GM19397 (cell line): Measurements from ENCODE around the gene PPRC1.

ENCODE experiments used
- ATAC-seq: cut with Tn5 transposase; IDR thresholded peaks from one replicate; pipeline ENCODE4 v1.9.1; 2021; ENCODE audit warnings: mild to moderate bottlenecking, moderate library complexity; ENCODE audit not compliant: unreplicated experiment

The PPRC1 gene

GRCh38 chr10:102132563-102133372 is at the start of gene PPRC1:
Gene PPRC1, plus strand, starts transcription at chr10:102133040. Its CDS starts 29 bp downstream, at chr10:102133069.
- ATAC-seq = peak; percentile 89

DNA sequence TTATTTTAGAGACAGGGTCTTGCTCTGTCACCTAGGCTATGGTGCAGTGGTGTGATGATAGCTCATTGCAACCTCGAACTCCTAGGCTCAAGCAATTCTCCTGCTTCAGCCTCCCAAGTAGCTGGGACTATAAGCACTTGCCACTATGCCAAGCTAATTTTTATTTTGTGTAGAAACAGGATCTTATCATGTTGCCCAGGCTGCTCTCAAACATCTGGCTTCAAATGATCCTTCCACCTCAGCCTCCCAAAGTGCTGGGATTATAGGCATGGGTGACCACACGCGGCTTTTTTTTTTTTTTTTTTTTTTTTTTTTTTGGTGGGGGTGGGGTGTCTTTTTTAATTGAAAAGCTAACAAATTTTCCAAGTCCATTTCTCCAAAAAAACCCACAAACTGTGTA is 49.3 kb upstream of the PPRC1 start:
- no peak for ATAC-seq

GRCh38 chr10:102085336-102085735 is 47.5 kb upstream of the PPRC1 start:
- ATAC-seq = no peak

DNA sequence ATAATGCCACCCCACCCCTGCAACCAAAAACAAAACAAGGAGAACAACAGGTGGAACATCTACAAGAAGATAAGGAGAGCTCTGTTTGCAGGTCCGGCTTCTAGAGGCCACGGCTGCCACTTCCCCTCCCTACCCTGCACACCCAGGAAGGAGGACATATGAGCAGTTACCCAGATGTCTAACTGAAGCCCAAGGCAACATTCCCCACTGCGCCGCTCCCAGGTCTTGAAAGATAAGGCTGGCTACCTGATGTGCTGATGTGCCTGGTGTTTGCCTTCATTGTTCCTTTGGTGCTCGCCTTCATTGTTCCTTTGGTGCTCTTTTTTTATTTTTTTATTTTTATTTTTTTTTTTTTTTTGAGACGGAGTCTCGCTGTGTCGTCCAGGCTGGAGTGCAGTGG is 46.6 kb upstream of the PPRC1 start:
- ATAC-seq = no peak

- no peak for ATAC-seq
Observed at GRCh38 chr10:102090772-102091171, 42.1 kb upstream of the PPRC1 start.

DNA sequence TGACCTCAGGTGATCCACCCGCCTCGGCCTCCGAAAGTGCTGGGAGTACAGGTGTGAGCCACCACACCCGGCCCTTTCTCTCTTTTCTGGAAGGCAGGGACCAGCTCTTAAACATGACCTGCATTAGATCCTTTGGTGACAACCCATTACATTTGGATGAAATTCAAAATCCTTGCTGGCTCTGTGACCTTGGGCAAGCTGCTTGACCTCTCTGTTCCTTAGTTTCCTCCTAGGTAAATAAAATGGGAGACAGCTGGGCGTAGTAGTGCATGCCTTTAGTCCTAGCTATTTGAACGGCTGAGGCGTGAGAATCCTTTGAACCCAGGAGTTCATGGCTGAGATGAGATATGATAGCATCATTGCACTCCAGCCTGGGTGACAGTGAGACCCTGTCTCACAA is 36.4 kb upstream of the PPRC1 start:
- ATAC-seq = no peak

GRCh38 chr10:102101152-102101551 is 31.7 kb upstream of the PPRC1 start:
- ATAC-seq = no peak

DNA sequence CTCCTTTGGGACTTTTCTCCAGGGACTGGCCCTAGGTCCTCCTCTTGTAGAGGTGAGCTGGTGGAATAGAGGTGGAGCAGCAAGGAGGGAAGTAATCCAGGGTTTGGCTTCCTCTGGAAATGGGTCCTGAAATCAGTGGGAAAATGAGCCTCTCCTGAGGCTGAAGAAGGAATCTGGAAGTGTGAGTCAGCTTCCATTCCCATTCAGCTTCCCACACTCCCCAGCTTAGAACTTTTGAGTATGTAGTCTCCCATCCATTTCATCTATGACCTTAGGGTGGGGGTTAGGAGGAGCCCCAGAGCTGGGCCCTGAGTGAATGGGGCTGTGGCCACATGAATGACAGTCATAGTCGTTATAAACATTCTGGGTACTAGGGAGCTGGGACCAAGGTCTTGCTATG is 30.4 kb upstream of the PPRC1 start:
- ATAC-seq = no peak

- no peak for ATAC-seq
Observed at GRCh38 chr10:102106998-102107397, 25.8 kb upstream of the PPRC1 start.

- no peak for ATAC-seq
Observed at GRCh38 chr10:102109166-102110116, 23.4 kb upstream of the PPRC1 start.

DNA sequence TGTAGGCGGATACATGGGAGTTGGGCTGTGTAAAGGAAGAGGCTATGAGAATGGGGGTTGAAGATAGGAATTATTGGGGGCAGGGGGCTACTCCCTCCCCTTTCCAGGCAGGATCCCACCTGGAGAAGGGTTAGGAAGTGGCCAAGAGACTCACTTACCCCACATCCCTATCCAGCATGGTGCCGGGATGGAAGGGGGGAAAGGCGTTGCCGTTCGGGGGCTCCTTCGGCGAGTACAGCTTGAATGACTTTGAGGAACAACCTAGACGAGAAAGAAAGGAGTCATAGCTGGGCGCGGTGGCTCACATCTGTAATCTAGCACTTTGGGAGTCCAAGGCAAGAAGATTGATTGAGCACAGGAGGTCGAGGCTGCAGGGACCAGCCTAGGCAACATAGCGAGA is 21.6 kb upstream of the PPRC1 start:
- ATAC-seq = no peak

DNA sequence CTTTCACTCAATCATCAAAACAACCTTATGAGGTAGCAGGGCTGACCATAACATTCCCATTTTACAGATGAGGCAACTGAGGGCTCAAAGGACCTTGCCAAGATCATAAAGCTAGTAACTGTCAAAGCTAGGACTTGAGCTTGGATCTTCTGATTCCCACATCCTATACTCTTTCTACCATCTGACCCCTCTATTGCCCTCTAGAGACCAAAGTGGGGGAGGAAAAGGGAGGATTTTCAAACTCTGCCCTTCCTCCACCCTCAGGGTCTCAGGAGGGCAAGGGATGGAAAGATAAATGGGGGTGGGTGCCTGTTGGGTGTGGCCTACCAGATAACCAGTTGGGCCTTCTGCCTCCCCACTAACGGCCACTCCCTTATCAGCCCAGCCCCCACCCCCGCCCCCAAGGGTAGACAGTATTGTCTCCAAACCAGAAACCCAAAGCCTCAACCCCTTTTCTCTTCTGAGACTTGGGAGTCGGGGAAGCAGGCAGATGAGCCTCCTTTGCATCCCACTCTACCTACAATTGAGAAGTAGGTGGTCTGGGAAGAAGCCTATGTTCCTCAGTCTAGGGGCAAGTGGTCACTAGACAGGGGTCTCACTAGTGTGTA is 20.5 kb upstream of the PPRC1 start:
- no peak for ATAC-seq

DNA sequence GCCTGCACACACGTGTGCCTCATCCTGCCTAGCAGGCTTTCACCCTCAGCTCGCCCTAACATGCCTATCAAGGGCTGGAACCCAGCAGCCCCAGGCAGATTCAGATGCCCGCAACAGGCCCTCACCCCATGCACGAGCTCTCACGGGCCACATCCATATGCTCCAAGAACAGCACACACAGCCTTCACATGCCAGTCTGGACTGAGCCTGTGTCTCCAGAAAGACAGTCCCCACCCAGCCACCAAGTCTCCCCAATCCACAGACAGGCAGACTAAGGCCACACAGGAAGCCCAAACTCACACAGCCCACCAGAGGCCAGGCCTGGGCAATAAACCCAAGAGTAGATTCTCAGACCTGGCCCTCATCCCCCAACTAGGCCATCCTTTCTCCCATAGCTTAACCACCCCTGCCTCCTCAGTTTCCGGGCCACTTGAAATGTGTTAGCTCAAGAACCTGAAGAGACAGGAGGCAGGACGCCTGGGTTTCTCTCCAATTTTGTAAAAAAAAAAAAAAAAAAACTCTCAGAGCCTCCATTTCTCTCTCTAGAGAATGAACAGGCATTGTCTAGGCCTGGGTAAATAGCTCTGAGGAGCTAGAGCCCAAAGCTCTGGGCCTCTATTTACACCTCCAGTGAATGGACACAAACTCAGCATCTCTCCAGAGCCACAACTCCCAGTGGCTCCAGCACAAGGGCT is 19.4 kb upstream of the PPRC1 start:
- no peak for ATAC-seq

DNA sequence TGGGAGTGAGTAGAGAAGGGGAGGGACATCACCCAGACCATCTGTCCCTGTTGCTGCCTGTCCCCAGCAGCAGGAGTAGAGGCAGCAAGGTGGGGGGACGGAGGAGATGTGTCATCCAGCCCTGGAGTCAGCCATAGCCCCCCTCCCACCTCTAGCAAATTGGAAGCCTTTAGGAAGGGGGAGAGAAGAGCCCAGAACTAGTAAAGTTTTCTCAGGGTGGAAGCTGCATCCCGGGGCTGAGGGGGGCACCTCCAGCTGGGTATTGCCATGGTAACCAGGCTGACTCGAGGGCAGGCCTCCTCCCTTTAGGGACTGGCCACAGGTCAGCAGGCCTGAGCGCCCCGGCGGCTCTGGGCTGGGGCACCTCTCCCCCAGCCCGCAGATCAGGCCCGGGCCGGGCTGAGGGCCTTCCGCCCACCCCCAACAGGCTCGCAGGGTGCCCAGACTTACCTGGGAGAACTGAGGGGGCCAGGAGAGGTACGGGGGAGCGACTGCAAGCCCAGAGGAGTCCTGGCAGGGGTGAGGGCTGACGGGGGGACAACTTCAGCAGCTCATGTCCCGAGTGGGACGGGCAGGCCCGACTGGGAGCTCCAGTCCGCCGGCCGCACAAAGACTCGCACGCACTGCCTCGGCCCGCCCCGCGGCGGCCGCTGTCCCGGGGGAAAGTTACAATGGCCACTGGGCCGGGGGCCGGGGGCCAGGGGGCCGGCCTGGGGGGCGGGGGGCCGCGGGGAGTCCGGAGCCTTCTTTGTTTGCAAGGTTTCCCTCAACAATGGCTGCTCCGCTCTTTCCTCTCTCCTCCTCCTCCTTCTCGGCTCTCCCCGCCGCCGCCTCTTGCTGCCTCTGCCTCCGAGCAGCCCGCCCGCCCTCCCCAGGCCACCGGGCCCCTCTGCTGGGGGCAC is 18.6 kb upstream of the PPRC1 start:
- ATAC-seq = peak; percentile 14

GRCh38 chr10:102114861-102115618 is 17.8 kb upstream of the PPRC1 start:
- ATAC-seq = peak; percentile 64

DNA sequence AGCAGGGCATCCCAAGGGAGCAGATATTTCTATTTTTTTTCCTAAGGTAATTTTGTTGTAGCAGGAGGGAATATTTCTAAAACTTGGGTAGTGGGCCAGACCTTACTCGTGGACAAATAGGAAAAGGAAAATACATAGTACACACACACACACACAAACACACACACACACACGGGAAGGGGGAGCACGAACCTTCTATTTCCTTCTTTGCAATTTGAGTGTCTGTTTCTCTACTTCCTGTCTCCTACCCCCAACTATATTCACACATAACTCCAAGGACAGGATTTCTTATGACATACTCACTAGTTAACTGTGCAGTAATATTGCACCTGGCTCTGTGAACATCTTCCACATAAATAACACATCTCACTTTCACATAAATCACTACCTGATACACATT is 17.1 kb upstream of the PPRC1 start:
- no peak for ATAC-seq

- ATAC-seq = no peak
Observed at GRCh38 chr10:102116656-102117055, 16.2 kb upstream of the PPRC1 start.

DNA sequence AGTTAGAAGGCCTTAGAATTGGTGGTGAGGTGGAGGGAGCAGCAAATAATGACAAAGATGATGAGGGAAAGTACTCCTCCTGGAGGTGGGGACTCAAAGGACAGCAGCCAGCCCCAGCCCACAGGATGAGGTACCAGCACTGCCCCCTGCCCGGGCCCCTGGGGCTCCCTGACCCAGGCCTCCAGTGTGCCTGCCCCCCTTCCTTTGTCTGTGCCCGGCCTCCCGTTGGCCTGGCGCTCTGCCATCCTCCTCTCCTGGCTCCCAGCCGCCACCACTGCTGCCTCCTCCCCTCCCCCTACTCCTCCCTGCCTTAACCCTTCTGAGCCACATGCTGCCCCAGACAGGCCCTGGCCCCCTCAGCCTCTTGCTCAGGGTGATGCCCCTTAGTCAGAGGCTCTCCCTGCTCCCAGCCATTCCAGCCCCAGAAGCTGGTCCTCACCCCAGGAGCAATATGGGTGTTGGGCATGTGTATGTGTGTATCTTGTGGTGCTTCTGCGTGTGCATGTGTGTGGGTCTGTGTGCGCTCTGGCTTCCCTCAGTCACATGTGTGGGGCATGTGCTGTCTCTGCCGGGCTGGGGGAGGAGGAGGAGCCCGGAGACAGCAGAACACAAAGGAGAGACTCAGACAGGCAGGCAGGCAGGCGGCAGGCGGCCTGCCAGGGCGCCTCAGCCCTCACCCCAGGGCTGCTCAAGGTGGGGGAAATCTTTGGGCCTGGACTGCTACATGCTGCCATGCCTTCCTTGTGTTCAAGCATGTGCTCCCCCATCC is 15.3 kb upstream of the PPRC1 start:
- ATAC-seq = no peak
